ENCODE data around the gene PARVB.

Gene PARVB

DNA sequence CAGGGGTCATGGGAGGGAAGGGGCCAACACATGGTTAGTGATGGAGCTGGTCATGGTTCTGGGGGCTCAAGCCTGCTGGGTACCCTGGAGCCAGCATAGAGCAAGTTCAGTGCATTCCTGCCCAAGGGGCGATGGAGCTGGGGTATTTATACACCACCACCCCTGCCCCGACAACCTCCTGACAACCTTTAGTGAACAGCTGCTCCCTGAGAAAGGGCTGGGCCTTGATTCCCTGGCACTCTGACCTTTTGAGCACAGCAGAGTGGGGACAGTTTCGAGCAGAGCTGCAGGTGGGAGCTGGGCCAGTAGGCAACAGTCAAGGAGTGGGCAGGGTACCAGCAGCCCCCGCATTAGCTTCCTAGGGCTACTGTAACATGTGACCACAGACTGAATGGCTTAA is 162.6 kb downstream of the PARVB start:
- no peak for FAIRE-seq

DNA sequence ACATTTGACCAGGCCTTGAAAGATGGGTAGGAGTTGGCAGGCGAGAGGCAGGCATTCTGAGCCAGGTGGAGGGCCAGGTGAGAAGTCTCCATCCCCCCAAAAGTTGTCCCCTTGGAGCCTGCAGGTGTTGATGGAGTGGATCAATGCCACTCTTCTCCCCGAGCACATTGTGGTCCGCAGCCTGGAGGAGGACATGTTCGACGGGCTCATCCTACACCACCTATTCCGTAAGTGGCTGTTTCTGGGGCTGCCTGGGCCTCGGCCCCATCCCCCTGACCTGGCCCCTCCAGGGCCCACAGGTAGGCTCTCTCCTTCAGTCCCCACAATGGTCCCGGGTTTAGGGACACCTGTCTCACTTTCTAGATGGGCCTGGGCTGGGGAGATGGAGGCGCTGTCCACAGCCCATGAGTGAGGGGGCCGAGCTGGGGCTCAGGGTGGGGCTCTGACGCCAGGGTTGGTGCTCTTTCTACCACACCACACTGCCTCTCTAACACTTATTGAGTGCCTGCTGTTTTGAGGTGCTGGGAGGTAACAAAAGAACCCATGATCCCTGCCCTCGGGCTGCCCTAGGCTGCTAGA is 163.6 kb downstream of the PARVB start:
- FAIRE-seq, result no peak

DNA sequence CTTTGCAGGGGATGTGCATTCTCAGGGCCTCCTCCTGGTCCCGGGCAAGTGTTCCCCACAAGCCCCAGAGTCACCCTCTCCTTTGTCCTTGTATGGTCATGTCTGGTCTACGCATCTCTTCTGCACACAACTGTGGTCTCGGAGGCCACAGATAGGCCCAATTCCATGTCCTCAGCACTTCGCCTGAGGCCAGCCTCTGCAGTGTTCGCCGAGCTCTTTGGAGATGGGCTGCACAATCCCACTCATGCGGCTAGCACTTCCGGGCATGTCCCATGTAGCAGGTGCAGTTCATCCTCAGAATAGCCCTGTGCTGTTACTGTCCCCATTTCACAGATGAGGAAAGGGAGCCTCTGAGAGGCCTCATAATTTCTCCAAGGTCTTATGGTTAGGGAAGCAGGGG is 164.2 kb downstream of the PARVB start:
- no peak for FAIRE-seq

DNA sequence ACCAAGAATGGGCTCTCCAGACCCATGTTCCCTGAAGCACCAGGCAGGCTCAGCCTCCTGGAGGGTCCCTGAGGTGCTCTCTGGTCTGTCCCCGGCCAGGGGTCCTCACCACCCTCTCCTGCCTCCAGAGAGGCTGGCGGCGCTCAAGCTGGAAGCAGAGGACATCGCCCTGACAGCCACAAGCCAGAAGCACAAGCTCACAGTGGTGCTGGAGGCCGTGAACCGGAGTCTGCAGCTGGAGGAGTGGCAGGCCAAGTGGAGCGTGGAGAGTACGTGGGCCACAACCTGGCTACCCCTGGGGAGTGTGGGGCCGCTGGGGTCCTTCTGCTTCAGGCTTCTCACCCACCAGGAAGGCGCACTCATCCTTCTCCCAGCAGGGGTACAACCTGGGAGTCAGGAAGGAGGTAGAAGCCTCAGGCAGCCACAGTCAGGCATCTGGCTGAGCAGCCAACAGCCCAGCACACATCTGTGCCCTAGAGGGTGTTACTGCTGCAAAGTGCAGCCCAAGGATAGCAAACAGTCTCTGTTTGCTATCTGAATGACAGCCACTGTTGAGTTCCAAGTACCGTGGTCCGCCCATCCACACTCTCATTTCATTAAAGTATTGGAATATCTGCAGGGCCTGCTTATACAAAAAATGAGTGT is 165.0 kb downstream of the PARVB start:
- FAIRE-seq, result no peak

DNA sequence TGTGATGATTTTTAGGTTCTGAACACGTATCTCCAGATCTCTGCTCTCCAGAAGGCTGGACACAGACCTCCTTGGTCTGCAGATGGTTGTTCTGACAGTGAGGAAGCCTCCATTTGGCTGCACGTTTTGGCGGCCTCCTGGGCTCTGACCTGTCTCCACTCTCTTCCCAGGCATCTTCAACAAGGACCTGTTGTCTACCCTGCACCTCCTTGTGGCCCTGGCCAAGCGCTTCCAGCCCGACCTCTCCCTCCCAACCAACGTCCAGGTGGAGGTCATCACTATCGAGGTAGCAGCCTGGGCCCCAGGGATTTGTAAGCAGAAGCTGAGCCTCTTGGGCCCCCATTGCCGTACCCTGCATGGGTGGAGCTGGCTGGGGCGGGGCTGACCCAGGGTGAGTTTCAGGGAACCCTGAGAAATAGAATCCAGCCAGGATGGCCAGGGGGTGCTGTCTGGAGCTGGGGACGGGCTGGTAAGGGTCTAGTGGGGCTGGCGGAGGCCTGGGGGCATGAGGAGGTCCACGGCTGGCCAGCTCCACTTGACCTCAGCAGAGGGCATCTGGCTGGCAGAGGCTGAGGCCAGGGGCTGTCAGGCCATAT is 166.4 kb downstream of the PARVB start:
- FAIRE-seq, result no peak

DNA sequence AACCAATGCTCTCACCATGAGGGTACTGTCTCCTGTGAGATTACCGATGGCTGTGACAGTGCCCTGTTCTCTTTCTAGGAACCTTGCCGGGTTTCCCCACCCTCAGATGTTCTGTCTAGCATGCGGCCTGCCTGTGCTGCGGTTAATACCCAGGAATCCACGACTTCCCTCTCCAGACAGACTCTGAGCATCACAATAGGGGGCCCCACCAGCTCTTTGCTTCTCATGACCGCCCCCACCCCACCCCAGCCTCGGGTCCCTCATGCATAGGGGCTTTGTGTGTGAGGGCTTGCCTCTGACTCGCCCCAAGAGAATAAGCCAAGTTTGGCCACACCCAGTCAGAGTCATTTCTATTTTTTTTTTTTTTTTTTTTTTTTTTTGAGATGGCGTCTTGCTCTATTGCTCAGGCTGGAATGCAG is 166.9 kb downstream of the PARVB start:
- FAIRE-seq, result no peak

DNA sequence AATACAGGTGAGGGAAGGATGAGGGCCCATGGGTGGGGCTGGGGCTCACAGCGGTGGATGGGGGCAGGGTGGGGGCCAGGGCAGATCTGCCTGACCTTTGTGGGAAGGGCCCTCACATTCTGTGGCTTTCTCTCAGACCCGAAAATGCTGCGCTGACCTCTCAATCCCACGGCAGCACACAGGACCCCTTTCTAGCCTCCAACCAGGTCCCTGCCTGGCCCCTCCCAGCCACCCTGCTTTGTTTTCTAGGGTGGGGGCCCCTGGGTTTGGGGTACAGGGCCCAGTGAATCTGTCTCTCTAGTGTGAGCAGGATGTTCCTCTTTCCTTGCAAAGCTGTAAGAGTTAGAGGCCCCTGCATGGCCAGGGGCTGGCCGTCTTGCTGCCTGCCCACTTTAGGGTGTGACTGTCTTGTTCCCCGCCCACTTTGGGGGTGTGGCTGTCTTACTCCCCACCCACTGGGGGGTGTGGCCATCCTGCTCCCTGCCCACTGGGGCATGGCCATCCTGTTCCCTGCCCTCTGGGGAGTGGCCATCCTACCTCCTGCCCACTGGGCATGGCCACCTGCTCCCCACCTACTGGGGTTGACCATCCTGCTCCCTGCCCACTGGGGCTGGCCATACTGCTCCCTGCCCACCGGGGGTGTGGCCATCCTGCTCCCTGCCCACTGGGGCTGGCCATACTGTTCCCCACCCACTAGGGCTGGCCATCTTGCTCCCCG is 168.2 kb downstream of the PARVB start:
- no peak for FAIRE-seq

DNA sequence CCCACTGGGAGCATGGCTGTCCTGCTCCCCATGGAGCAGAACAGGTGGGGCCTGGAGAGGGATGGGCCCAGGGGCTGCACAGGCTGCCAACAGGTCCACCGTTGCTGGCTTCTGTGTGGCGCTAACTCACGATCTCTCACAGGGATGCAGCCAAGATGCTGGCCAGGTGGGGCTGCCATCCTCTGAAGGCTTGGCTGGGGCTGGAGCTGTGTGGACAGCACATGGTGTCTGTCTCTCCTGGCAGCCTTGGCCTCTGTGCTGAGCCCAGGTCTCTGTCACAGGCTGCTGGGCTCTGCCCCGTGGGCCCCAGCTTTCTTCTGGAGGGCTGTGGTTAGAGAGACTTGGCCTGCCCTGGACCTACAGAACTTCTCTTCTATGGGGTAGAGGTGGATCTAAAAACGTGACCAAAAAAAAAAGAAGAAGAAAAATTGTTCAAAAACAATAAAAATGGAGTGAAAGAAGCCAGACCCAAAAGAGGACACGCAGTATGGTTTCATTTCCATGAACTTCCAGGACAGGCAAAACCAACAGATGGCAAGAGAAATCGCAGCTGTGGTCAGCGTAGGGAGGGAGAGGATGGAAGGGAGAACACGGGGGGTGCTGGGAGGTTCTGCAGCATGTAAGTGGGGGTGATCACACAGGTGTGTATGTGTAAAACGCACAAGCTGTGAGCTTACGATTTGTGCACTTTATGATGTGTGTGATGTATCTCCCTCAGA is 168.9 kb downstream of the PARVB start:
- no peak for FAIRE-seq

DNA sequence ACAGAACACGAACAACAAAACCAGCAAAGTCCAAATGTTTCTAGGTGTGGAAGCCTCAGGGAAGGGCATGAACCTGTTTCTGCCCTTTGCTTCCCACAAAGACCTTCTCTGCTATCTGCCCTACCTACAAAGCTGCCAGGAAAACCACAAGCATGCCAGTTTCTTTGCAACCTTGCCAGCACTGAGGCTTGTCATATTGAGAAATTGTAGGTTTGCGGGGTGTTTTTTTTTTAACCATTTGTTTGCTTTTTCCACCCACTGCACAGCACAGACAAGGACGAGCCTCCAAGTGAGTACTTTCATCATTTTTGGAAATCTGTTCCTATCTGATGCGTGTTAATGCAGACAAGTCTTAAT is 169.4 kb downstream of the PARVB start:
- FAIRE-seq, result no peak

DNA sequence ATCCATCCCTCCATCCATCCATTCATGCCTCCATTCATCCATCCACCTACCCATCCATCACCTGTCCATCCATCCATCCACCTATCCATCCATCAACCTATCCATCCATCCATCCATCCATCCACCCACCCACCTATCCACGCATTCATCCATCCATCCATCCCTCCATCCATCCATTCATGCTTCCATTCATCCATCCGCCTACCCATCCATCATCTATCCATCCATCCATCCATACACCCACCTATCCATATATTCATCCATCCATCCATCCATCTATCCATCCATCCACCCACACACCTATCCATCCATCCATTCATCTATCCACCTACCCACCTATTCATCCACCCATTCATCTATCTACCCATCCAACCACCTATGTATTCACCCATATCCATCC is 170.5 kb downstream of the PARVB start:
- FAIRE-seq, result no peak

DNA sequence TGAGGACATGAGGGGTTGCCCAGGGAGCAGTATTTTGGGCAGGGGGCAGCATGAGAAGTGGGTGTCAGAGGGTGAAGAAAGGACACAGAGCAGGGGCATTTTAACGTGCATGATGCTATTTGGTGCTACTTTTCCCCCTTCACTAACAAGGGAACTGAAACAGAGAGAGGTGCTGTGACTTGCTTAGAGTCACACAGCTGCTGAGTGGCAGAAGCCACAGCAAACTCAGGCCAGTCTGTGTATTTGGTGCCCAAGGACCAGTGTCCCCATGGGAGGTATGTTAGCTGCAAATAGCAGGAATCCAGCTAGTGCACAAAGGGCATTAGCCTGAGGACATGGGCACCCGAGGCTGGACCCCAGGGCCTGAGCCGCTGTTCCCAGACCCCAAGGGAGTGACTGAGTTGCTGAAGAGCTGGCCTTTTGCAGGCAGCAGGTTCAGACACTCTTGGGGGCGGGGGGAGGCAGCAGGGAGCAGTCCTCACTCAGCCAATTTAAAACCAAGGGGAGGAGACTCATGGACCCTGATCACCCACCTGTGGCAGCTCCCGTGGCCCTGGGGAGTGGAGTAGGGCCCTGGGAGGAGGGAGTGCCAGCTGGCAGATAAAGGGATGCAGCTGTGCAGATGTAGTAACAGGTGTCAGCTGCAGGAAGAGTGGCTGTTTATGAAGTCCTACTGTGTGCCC is 171.2 kb downstream of the PARVB start:
- FAIRE-seq, result no peak

DNA sequence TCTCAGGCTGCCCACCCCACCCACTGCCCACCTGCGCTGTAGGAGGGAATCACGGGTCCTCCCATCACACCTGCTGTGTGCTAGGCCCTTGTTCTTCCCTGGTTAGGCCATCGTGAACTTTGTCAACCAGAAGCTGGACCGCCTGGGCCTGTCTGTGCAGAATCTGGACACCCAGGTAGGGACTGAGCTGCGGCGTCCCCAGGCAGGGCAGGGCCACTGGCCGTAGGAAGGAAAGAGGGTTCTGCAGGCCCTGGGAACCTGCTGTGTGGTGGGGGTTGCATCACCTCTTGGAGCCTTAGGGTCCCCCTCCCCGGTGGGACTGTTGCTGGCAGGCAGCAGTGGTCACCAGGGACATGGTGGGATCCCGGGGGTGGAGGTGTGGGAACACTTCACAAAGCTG is 172.1 kb downstream of the PARVB start:
- no peak for FAIRE-seq

DNA sequence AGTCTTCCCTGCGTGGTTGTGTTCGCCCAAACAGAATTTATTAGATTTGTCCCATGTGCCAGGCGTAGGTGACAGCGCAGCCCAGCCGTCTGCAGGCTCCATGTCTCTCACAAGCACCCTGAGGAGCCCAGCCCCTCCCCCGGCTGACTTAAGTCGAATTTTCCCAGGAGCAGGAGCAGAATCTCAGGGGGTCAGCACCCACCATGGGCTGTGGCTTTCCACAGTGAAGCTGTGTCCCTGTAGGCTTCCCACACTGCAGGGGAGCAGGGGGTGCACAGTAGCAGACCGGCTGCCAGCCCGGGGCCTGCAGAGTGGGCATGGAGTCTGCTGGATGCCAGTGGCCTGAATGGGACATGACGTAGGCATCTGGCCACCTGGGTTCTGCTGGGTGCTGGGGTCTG is 172.6 kb downstream of the PARVB start:
- FAIRE-seq, result no peak

DNA sequence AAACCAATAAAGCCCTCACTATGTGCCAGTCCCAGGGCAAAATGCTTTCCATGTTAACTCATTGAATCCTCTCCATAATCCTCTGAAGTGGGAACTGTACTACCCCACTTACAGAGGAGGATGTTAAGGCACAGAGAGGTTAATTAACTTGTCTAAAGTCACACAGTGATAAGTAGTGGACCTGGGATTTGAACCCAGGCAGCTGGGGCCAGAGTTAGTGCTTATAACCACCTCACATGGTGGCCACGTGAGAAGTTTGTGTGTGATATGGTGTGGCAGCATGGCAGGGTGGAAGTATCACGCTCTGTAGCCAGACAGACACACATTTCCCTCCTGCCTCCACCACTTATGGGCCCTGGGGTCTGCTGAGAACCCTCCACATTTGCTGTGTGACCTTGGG is 173.2 kb downstream of the PARVB start:
- no peak for FAIRE-seq

DNA sequence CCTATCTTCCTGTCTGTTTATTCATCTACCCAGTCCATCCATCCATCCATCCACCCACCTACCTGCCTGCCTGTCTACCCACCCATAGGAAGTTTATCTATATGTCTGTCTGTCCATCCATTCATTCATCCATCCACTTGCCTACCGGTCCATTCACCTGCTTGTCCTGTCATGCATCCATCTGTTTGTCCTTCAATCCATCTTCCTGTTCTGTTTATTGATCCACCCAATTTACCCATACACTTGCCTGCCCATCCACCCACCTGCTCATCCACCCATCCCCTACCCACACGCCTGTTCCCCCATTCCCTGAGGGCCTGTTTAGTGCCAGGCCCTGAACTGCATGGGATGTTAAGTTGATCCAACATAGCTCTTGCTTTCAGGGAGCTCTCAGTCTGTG is 175.1 kb downstream of the PARVB start:
- FAIRE-seq, result no peak

DNA sequence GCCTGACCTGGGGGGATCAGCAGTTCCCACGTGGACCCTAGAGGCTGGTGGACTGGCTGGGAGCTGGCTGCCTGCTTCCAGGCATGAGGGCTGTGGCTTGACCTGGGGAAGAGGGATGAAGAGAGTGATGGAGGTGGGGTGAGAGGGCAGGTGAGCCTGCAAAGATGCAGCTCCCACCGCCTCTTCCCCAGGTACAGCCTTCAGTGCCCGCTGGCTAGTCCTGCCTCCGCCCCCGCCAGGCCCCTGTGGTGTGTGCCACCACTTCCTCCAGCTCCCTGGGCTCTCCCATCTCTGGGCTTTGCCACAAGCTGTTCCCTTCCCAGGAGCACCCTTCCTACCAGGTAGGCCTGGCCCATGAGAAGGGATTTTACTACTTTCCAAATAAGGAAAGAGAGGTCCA is 175.8 kb downstream of the PARVB start:
- no peak for FAIRE-seq

DNA sequence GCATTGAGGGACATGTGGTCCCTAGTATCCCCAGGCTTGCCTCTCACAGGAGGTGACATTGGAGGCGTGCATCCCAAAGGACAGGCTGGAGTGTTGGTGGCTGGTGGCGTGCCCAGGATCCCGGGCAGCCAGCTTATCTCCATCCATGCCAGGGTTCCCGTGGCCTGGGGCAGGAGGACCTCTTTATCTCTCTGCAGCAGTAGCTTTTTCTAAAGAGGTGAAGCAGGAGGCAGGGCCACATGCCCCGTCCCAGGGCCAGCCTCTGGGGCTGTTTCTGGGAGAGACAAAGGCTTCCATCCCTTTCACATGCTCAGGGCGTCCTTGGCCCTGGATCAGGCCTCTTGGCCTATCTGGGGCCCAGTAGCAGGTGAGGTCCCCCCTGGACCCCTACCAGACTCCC is 176.3 kb downstream of the PARVB start:
- no peak for FAIRE-seq

DNA sequence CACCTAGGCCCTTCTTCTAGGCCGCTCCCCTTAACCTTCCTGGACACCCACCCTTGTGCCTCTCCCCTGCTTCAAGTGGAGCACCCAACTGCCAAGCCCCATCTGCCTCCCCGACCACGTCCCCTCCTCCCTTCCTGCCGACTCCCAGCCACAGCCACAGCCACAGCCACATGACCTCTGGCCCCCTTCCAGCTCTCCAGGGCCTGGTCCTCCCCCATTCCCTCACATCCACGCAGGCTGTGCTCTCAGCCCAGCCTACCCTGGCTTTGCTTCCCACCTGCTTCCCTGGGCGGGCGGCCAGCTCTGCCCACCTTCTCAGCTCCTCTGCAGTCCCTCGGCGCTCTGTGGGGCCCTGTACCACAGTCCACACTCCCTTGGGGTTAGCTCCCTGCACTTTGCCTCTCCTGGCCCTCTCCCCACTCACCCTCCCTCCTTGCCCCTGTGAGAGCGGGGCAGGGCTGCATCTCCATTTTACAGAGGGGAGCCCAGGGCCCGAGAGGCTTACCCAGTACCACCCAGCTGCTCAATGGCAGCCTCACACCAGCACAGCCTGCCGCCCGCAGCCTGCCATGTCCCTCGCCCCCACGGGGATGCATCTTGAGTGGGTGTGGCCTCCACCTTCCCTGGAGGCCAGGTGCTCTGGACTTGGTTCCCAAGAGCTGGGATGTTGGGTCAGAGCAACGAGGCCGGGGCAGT is 176.9 kb downstream of the PARVB start:
- FAIRE-seq, result no peak

DNA sequence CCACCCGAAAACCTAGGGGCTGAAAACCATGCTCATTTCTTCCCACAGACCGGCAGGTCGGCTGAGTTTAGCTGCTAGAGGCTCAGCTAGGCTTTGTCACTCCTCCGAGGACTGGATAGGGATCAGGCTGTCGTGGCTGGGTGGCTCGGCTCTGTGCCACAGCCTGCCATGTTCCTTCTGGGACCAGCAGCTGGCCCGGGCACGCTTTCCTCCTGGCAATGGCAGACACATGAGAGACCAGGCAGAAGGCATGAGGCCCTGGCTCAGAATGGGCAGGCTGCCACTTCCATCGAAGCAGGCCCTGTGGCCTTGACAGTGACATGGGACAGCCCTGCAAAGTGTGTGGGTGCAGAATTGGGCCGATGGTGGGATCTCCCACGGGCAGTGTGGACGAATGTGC is 177.6 kb downstream of the PARVB start:
- no peak for FAIRE-seq

DNA sequence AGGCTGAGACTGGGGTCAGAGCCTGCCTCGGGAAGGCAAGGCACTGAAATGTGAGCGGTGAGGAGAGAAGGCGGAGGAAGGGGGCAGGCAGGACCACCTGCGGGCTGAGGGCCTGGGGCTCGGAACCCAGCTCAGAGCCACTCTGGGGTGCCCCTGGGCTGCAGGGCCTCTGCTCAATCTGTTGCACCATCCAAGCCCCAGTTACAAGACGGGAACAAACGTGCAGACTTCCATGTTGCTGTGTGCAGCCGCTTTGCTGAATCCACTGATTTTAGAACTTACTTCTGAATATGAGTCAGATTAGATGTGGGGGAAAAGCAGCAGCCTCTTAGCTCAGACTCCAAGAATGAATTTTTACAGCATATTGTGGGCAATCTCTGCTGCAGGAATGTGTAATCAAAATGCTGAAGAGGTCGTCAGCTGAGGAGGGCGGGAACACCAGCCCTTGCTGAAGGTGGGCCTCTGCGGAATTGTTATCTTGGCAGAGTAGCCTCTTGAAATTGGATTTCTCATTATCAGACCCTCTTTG is 178.2 kb downstream of the PARVB start:
- FAIRE-seq, result no peak

DNA sequence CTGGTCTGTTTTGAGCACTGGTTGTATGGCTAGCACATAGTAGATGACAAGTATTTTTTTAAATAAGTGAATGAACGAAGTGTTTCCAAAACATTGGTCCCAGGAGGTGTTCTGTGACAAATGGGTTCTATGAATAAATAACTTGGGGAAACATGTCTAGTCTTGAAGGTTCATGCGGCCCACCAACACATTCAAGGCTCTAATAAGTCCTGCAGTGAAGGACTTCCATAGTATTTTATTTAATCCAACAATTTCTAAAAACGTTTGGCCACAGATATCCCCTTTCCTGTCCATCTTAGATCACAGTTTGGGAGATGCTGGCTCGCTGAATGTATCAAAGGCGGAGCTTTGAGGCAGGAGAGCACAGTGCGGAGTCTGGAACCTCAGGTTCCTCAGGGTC is 179.1 kb downstream of the PARVB start:
- no peak for FAIRE-seq
